HG03575 (cell line): ENCODE measurements around the gene ODAD4.

Experiments used
- ATAC-seq: cut with Tn5 transposase; IDR thresholded peaks from one replicate; pipeline ENCODE4 v1.9.1; 2021; ENCODE audit not compliant: unreplicated experiment, insufficient number of reproducible peaks, low FRiP score; ENCODE audit errors: extremely low read depth

The ODAD4 gene

GRCh38 chr17:41937970-41938954 lies 7.8 kb downstream of the ODAD4 start:
- no peak for ATAC-seq

- no peak for ATAC-seq
Observed at GRCh38 chr17:41939044-41939692, 8.8 kb downstream of the ODAD4 start.

- no peak for ATAC-seq
Observed at GRCh38 chr17:41939693-41940090, 9.3 kb downstream of the ODAD4 start.

GRCh38 chr17:41941168-41941567 lies 10.8 kb downstream of the ODAD4 start:
- ATAC-seq = no peak

- no peak for ATAC-seq
Observed at GRCh38 chr17:41942626-41943373, 12.4 kb downstream of the ODAD4 start.

- no peak for ATAC-seq
Observed at GRCh38 chr17:41943492-41943891, 13.1 kb downstream of the ODAD4 start.

GRCh38 chr17:41944943-41945342 lies 14.5 kb downstream of the ODAD4 start:
- ATAC-seq = no peak

GRCh38 chr17:41948762-41949460 lies 18.5 kb downstream of the ODAD4 start:
- ATAC-seq = no peak

GRCh38 chr17:41956522-41956921 lies 26.1 kb downstream of the ODAD4 start:
- no peak for ATAC-seq

GRCh38 chr17:41957031-41957868 lies 26.8 kb downstream of the ODAD4 start:
- no peak for ATAC-seq

- no peak for ATAC-seq
Observed at GRCh38 chr17:41957869-41958439, 27.5 kb downstream of the ODAD4 start.

- ATAC-seq = no peak
Observed at GRCh38 chr17:41959030-41959335, 28.6 kb downstream of the ODAD4 start.

- ATAC-seq = no peak
Observed at GRCh38 chr17:41959336-41960095, 29.1 kb downstream of the ODAD4 start.

- no peak for ATAC-seq
Observed at GRCh38 chr17:41962111-41962510, 31.7 kb downstream of the ODAD4 start.

- ATAC-seq = no peak
Observed at GRCh38 chr17:41962768-41963434, 32.5 kb downstream of the ODAD4 start.

- no peak for ATAC-seq
Observed at GRCh38 chr17:41965694-41966462, 35.5 kb downstream of the ODAD4 start.
